ENCODE results near the gene NCAM2. TPM values are rescaled to one million over a fixed set of nuclear protein-coding genes. Genes with fewer than 3 reads are reported as not detected.

NCAM2 gene
- total and polyA plus RNA-seq, 2 experiments from 2014 or later, result 0.36 to 0.83 TPM

- TF ChIP-seq ZNF331 (CRISPR knock-in tag; IDR thresholded peaks at IDR 0.05; ENCODE audit: low read depth) (no peak), STAT1 (IDR thresholded peaks at IDR 0.05; ENCODE audit: unreplicated experiment) (no peak), EZH2phosphoT487 (IDR thresholded peaks at IDR 0.05; ENCODE audit: unreplicated experiment) (no peak), ZNF114 (CRISPR knock-in tag; IDR thresholded peaks at IDR 0.05) (no peak), JUNB (IDR thresholded peaks at IDR 0.05; ENCODE audit: unreplicated experiment) (no peak), REST (IDR thresholded peaks at IDR 0.05; ENCODE audit: unreplicated experiment) (no peak)
- TF ChIP-seq, protein P1, sequence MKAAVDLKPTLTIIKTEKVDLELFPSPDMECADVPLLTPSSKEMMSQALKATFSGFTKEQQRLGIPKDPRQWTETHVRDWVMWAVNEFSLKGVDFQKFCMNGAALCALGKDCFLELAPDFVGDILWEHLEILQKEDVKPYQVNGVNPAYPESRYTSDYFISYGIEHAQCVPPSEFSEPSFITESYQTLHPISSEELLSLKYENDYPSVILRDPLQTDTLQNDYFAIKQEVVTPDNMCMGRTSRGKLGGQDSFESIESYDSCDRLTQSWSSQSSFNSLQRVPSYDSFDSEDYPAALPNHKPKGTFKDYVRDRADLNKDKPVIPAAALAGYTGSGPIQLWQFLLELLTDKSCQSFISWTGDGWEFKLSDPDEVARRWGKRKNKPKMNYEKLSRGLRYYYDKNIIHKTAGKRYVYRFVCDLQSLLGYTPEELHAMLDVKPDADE (IDR thresholded peaks at IDR 0.05), result no peak
Measured at GRCh38 chr21:21187579-21187978, 189.4 kb downstream of the NCAM2 start (continued).

DNA sequence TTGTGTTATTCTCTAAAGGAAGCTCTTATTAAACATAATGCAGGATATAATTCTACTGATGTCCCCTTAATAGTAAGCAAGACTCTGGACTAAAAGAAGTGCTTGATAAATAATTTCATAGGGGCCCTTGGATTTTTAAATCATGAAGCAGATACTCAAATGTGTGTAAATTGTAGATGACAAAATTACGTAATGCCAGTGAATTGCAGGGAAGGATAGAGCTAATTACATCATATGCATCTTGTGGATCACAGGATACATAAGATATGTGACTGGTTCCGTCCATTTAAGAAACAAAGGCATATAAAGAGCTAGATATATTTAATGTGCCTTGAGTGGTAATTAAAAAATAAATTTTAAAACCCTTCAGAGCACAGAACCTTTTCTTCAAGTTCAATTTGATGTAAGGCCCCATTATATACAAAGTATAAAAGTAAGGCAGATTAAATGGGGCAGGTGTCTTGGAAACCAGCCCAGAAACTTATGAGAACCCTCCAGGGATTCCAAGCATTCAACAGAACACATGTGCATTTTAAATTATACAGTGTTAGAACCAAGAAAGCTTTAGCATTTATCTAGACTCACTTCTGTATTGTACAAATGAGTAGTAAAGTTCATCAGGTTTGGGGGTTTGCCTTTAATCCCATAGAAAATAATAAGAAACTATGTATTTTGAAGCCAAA lies 190.4 kb downstream of the NCAM2 start:
- Histone ChIP-seq H2AFZ (no peak overlapping the region), H3K9me2 (ENCODE audit: insufficient read depth) (no peaks in the 10 kb centered on the region), H3K4me3 (no peak overlapping the region), H3F3A (replicated peaks; ENCODE audit: low read depth) (no peaks in the 10 kb centered on the region), H3K36me3 (ENCODE audit: insufficient read depth) (no peaks in the 10 kb centered on the region), H3K4me1 (ENCODE audit: insufficient read depth) (no peaks in the 10 kb centered on the region), H4K20me1 (replicated peaks; ENCODE audit: insufficient read depth) (no peaks in the 10 kb centered on the region), H3K27ac (ENCODE audit: low read depth) (no peak overlapping the region), H3K27me3 (ENCODE audit: insufficient read depth) (no peaks in the 10 kb centered on the region), H3K4me2 (no peak overlapping the region), H3K79me2 (replicated peaks; ENCODE audit: insufficient read depth) (no peaks in the 10 kb centered on the region)
- ATAC-seq (no peak), DNase-seq (ENCODE audit: low spot score) (no peak)
- no peaks in the 10 kb centered on the region for H3K9me3 Mint-ChIP-seq
- no peaks in the 10 kb centered on the region for H3K4me1 Mint-ChIP-seq
- H3K36me3 Mint-ChIP-seq (ENCODE audit: low read depth), result no peaks in the 10 kb centered on the region
- no peak overlapping the region for H3K4me3 Mint-ChIP-seq
- no peak overlapping the region for H3K27ac Mint-ChIP-seq
- TF ChIP-seq, protein P2, sequence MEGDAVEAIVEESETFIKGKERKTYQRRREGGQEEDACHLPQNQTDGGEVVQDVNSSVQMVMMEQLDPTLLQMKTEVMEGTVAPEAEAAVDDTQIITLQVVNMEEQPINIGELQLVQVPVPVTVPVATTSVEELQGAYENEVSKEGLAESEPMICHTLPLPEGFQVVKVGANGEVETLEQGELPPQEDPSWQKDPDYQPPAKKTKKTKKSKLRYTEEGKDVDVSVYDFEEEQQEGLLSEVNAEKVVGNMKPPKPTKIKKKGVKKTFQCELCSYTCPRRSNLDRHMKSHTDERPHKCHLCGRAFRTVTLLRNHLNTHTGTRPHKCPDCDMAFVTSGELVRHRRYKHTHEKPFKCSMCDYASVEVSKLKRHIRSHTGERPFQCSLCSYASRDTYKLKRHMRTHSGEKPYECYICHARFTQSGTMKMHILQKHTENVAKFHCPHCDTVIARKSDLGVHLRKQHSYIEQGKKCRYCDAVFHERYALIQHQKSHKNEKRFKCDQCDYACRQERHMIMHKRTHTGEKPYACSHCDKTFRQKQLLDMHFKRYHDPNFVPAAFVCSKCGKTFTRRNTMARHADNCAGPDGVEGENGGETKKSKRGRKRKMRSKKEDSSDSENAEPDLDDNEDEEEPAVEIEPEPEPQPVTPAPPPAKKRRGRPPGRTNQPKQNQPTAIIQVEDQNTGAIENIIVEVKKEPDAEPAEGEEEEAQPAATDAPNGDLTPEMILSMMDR (conservative IDR thresholded peaks at IDR 0.05; ENCODE audit: low read depth in 2 of 2), result no peak
- TF ChIP-seq ZNF331 (CRISPR knock-in tag; IDR thresholded peaks at IDR 0.05; ENCODE audit: low read depth) (no peak), POLR2AphosphoS5 (IDR thresholded peaks at IDR 0.05; ENCODE audit: low read depth) (no peak), STAT1 (IDR thresholded peaks at IDR 0.05; ENCODE audit: unreplicated experiment) (no peak), EZH2 (IDR thresholded peaks at IDR 0.05; ENCODE audit: low read depth, unreplicated experiment) (no peak), NANOG (IDR thresholded peaks at IDR 0.05; ENCODE audit: borderline replicate concordance) (no peak), JUNB (IDR thresholded peaks at IDR 0.05; ENCODE audit: unreplicated experiment) (no peak), REST (IDR thresholded peaks at IDR 0.05; ENCODE audit: unreplicated experiment) (no peak)
- TF ChIP-seq, protein P1 (IDR thresholded peaks at IDR 0.05), result no peak
- H3K27me3 Mint-ChIP-seq (ENCODE audit: insufficient read depth, low read depth, poor library complexity), result no peaks in the 10 kb centered on the region

All from GM23338 (cell line).